LHCN-M2 (cell line): Measurements from ENCODE around the gene SEMA3F. TPM values are rescaled to one million over a fixed set of nuclear protein-coding genes. Genes with fewer than 3 reads are reported as not detected.

ENCODE experiments used
- DNase-seq: peaks from one replicate; pipeline ENCODE4 v3.0.0-alpha.2; 2012; ENCODE audit warnings: low read depth
- total RNA-seq: library from RNA; depleted of rRNA; stranded (reverse); fragments of >200 nt; gene quantifications from 2 replicates; pipeline ENCODE4 v1.2.3, GENCODE V29; 2014

Gene SEMA3F
- total RNA-seq, 1 experiment from 2014 or later = 0.17 TPM

DNA sequence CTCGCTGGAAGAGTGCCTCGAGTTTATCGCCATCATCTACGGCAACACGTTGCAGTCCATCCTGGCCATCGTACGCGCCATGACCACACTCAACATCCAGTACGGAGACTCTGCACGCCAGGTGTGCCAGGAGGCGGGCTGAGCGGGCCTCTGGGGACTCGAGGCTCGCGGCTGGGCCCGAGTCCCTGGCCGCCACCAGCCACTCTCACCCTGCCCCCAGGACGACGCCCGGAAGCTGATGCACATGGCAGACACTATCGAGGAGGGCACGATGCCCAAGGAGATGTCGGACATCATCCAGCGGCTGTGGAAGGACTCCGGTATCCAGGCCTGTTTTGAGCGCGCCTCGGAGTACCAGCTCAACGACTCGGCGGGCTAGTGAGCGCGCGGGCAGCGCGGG lies 38.2 kb downstream of the SEMA3F start:
- DNase-seq = no peak

DNA sequence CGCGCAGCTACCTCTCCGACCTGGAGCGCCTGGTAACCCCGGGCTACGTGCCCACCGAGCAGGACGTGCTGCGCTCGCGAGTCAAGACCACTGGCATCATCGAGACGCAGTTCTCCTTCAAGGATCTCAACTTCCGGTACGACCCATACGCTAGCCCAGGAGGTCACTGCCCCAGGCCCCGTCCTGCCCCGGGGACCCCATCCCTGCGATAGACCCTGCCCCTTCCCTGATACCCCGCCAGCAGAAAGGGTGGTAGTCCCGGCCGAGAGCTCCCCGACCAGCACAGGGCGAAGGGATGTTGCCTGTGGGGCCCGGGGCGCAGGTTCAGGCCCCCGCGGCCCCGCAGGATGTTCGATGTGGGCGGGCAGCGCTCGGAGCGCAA lies 38.6 kb downstream of the SEMA3F start:
- no peak for DNase-seq

DNA sequence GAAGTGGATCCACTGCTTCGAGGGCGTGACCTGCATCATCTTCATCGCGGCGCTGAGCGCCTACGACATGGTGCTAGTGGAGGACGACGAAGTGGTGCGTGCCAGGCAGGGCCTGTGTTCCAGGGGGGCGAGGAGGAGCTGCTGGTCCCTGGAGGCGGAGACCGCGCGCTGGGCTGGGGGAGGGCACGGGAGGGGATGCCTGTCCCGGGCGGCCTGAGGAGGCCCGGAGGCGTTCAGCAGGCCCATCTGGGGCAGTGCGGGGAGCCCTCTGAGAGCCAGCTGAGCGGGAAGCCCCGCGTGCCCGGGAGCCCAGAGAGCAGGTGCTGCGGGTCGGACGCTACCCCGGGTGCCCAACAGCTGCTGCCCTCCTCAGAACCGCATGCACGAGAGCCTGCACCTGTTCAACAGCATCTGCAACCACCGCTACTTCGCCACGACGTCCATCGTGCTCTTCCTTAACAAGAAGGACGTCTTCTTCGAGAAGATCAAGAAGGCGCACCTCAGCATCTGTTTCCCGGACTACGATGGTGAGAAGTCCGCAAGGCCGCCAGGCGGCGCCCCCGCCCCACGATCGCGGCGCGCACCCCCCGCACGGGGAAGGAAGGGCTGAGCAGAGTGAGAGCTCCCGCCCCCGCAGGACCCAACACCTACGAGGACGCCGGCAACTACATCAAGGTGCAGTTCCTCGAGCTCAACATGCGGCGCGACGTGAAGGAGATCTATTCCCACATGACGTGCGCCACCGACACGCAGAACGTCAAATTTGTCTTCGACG lies 39.2 kb downstream of the SEMA3F start:
- DNase-seq = peak; percentile 61

DNA sequence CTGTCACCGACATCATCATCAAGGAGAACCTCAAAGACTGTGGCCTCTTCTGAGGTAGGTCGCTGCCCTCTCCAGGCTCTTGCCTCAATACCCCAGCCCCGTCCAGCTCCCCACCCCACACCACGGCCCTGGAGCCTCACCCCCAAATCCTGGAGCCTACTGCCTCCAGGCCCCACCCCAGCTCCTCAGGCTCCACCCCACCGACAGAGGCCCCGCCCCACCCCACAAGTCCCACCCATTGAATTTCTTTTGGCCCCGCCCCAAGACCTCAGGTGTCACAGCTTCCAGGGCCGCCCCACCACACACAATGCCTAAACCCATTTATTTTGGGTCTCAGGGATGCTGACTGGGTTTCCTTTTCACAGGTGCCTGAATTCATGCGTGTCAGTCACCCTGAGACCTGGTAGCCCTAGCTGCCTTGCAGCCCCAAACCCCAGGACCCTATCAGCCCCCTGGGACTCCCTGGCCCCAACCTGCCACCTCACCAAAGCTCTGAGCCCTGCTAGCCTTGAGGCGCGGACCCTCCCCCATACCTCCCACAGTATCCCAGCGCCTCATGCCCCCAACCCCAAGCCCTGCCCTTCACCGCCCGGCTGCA lies 39.9 kb downstream of the SEMA3F start:
- DNase-seq = no peak

DNA sequence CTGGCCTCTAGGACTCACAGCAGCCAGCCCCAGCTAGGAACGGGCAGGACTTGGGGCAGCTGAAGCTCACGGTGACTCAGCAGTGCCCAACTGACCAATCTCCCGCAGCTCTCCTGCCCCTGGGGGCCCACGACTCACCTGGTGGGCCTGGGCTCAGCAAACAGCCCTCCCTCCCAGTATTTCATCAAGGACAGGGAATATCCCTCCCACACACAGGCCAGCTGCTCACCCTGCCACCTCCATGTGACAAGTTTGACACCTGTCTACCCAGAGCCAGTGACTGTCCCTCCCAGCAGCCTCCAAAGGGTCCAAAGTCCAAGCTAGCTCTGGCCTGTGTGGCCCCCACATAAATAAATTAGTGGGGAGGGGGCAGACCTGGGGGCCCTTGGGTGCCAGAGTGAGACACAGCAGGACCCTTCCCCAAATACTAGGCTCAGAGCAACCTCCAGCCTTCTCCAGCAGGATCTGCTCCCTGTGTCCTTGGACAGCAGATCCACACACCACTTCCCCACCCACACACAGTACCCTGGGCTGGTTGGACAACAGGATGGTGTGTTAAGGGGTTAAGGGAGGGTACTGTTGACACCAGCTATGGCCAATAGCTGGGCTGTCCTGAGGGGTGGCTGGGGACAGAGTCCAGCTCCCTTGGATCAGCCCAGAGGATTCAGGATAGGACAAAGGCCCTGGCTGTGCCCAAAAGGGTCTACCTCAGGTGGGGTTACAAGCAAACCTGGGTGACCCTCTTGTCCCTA lies 40.6 kb downstream of the SEMA3F start:
- DNase-seq = no peak

DNA sequence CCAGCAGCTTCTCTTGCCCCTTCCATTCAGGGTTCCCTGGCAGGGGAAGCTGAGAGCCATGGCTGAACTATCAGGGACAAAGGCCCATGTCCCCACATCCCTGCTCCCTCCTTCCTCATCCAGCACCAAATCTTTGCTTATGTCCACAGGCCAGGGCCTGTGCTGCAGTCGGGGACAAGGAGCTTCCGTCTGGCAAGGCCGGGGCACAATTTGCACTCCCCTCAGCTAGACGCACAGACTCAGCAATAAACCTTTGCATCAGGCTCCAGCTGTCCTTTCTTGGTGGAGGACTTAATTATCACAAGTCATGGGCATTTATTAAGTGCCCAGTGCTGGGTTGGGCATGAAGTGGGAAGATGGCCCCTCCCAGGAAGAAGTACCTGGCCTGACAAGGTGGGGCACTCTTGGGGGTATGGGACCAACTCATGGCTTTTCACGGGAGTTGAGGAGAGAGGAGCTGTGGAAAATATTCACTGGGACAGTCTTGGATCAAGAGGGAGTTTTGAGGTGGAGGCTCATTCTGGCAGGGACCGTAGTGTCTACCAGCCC lies 41.2 kb downstream of the SEMA3F start:
- DNase-seq = no peak

DNA sequence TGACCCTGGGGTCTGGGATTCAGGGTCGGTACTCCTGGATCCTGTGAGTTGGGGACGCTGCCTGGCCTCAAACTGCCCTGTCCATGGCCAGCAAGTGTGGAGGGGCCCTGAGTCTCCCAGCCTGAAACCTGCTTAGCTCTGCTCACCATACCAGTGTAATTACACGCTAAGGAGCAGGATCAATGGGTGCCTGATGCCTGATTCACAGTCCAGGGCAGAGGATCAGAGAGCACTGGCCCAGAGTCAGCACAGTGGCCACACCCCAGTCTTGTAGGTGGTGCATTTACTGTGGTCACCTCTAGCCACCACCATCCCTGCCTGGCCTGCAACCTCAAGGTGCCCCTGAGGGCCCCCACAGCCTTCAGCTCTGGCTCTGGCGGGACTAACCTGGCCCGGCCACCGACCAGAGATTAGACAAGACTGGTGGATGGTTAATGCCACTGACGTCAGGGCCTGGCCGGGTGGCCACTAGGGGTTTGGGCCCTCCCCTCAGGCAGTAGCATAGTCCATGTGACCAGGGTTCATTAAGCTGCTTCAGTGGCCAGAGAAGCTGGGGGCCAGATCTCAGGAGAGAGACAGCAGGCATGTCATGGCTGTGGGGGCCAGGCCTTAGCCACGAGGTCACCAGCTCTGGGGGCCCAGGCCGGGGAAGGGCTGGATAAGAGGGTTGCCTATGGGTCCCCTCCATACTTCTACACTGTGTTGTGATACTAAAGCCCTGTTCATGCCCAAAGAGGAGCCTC lies 46.6 kb downstream of the SEMA3F start:
- no peak for DNase-seq

DNA sequence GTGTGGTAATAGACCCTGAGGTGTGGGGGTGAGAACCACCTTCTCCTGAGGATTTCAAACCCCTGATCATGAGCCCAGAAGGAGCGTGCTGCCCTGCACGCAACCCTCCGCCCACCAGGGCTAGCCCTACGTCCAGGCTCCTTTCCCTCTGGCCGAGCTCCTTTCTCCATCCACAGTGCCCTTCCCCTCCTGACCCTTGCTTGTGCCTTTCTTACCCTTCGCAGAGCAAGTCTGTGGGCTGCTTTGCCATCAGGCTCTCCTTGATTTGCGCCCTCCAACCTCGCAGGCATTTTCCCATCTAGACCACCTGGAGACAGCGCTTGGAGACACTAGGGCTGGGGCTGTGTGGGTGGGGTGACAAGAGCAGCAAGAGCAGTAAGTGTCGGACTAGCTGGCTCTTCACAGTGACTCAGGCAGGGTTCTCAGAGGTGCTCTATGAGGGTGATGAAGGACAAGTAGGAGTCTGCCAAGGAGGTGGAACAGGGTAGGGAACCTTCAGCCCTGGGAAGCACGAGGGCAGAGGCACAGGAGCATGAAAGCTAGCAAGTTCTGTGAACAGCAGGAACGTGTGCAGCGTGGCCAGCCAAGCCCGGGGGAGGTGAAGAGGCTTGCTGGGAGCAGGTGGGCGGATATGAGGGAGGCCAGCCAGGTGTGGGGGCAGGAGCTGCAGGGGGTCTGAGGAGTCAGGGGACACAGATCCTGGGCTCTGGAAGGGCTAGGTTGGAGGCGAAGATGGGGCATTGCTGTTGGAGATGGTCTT lies 47.4 kb downstream of the SEMA3F start:
- DNase-seq = no peak

DNA sequence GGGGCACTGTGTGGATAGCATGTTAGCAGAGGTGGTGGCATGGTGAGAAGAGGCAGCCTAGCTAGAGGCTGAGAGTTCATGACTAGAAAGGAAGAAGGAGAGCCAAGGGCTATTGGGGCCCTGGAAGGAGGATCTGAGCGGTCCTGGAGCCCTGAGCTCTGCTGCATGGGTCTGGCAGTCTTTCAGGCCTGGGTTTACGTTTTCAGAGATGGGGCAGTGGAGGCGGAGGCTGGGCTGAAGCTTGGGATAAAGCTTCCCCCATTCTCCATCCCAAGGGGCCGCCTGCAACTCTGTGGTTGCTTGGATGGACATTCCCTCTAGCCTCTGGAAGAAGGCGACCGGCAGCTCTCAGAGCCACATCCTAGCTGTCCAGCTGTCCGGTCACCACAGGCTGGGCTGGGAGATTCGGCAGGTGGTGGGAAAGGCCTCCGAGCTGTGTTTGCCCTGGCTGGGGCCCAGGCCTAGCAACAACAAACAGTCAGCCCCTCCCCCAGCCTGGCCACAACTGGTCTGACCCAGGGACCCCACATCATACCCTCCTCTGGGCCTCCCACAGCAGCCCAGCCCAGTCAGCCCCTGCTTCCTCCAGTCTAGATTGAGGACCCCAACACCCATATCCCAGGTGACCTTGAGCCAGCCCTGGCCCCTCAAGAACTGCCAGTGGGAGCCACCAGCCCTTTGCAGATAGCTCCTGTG lies 48.1 kb downstream of the SEMA3F start:
- DNase-seq = peak; percentile 68

DNA sequence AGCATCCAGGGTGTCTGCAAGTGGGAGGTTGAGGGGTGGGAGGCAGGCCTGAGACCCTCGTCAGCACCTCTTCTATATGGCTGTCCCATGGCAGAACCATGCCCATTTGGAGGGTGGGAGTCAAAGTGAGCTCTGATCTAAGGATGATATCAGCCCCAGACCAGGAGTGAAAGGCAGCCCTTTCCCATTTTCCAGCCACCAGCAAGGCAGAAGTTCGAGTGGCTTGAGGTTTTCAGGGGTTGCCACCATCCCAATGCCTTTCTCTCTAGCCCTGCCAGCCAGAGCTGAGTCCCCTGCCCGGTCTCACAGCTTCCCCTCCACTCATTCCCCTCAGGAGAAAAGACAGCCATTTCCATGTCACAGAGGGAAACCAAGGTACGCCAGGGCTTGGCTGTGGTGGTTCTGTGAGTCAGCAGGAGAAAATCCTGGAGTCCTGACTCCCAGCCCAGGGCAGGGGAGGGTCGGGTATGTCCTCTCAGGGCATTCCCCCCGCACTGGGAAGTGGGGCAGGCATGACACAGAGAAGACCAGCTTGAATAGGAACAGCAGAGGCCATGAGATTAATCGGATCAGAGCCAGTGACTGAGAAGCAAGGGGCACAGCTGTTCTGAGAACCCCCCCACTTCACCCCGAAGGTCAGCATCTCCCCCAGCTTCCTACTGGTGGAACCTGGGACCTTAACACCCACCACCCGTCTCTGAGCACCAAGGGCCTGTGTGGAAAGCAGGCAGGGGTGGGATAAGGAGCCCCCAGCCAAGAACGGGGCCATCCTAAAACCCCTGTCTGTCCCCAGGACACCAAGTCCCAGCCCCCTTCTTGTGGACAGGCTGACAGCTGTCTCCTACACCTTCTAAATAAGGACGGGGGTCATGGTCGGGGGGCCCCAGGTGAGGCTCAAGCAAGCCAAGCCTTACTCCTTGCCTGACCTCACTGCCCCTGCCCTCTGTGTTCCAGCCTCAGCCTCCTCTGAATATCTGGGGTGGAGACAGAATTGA lies 49.0 kb downstream of the SEMA3F start:
- DNase-seq = peak; percentile 15

DNA sequence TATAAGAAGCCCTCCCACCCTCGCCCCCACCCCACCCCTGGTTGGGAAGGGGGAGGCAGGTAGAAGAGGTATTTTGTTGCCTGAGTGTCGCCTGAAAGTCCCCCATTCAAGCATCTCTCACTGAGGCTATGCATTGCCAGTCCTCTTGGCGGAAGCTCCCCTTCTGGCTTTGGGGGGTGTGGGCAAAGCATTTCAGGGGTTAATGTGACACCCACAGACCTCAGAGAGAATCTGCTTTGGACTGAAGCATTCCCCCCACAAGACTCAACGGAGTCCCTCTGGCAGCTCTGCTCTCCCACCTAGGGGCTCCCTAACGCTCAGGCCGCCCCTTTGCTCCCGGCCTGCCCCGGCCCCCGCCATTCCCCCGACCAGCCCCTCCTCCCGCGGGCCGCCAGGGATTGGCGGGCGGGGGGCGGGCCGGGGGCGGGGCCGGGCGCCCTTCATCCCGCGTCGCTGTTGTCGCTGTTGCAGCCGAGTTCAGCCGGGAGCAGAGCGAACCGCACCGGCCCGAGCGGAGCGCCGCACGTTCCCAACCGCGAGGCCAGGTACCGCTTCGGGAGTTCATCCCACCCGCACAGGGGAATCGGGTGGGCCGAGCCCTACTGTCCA lies 49.8 kb downstream of the SEMA3F start, which contains the start of gene SLC38A3:
Gene SLC38A3 (plus strand): TSS at position 468 of the 609 bp plus-strand sequence. CDS start 8,929 bp downstream, outside the sequence.
- DNase-seq = no peak

DNA sequence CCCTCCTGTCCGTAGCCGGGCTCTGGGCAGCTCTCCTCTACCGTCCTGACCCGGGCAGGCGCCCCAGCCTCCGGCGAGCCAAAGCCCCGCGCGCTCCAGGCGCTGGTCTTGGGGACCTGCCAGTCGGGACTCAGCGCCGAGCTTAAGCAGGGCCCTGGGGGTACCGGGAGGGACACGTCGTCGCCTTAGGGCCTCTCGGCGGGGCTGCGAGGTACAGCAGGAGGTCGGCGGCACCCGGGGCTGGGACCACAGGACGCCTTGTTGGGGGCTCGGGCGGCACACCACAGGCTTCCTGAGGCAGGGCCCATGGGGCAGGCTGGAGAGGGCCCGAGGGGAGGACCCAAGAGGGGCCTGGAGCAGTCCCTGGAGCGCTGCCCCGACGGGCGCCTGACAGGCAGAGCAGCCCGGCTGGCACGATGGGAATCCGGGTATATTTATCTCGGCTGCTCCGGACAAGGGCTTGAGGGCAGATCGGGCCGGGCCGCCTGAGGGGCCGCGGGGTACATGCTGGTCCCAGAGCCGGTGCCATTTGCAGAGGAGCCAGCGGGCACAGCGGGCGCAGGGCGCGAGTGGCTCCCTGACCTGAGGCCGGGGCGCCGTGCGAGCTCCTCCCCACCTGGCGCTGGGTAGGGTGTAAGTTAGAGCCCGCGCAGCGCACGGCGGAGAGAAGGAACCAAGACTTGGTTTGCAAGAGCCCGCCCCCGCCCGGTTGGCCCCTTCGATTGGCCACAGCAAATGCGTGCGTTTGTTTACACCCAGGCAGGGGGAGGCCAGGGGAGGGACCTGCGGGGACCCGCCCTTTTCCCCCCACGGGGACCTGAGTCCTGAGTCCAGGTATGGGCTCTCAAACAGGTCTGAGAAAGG lies 50.5 kb downstream of the SEMA3F start:
- no peak for DNase-seq

DNA sequence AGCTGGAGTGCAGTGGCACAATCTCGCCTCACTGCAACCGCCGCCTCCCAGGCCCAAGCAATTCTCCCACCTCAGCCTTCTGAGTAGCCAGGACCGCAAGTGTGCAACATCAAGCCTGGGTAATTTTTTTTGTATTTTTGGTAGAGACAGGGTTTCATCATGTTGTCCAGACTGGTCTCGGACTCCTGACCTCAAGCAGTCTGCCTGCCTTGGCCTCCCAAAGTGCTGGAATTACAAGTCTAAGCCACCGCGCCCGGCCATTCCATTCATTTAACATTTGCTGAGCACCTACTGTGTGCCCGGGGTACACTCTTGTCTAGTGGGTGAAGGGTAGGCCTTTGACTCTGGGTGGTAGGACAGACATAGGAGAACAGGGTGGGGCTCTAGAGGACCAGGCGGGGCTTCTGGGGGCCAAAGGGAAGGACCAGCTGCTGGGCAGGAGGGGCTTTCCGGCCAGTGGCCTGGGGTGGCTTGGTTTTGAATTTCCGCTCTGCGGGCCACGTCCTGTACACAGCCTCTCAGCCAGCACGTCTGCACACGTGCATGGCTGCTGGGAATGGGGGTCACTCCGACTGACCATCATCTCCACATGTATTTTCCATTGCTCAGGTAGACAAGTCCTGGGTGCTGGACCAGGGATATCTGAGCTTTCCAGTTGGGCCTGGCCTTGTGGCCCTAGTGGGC lies 52.4 kb downstream of the SEMA3F start:
- DNase-seq = no peak

DNA sequence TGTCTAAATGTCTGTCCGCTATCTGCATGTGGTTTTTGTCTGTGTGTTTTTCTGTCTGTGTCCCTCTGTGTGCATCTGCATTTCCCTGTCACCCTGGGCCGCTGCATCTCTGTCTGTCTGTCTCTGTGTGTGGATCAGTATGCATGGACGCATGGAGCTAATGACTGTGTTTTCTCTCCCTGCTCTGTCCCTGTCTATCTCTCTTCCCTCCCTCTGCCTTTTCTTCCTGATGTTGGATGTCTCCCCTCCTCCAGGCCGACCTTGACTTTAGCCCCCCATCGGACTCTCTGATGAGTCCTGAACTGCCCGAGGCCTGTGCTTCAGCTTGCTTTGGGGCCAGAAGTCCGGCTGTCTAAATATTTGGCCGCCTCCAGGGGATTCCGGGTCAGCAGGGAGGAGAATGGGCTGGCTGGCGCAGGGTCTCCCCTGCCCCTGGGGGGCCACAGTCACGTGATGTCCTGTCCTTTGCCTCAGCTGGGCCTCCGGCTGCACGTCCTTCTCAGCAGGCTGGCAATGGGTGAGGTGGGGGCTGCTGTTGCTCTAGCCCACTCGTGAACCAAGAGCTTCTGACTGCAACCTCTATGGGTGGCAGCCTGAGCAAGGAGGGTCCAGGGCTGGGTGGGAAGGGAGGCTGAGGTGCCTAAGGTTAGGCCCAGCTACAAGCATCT lies 53.7 kb downstream of the SEMA3F start:
- DNase-seq = no peak

DNA sequence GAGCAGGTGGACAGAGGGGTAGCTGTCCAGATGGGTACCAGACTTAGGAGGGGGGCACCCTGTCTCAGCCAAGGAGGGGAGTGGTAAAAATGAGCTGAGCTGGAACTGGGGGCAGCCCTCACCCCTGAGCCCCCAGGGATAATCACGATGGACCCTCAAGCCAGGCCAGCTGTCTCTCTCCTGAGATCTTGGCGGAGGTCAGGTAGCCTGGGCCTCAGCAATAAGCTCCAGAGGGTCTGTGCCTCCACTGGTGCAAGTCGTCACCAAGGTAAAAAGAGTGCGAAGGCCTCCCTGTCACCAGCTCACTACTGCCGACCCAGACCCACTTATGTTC lies 55.0 kb downstream of the SEMA3F start:
- no peak for DNase-seq
